NT2/D1 (cell line): Measurements from ENCODE around the gene PLPPR1.

Experiments
- SUZ12 ChIP-seq: IDR thresholded peaks from 2 replicates; pipeline ENCODE4 v1.6.1; 2011; ENCODE audit not compliant: insufficient read length, insufficient read depth; ENCODE audit errors: extremely low read depth
- YY1 ChIP-seq: IDR thresholded peaks from 2 replicates; pipeline ENCODE4 v1.6.1; 2011; ENCODE audit not compliant: insufficient read length, insufficient read depth
- ZNF274 ChIP-seq: IDR thresholded peaks from 2 replicates; pipeline ENCODE4 v1.6.1; 2011; ENCODE audit warnings: mild to moderate bottlenecking, low read depth, low read length

DNA sequence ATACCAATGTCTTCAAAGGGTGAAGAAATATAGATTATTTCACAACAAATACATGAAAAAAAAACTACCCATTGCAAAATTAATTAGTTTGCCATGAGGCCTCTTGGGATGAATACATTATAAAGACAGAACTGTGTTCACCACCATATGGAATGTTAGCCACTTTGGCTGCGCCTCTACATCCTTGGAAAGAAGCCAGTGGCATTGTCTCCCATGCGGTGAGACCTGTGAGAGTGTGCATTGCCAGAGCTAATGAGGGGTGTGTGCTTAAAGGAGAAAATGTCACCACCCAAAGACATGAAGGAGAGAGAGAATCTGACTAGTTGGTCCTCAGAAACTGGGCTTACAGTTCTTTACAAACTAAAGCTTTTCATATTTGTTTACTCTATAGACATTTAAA, 110.6 kb downstream of the PLPPR1 start:
- no peak for TF ChIP-seq SUZ12
- TF ChIP-seq YY1 = no peak
- TF ChIP-seq ZNF274 = no peak
